Measurements from ENCODE around the gene CFTR. TPM values are rescaled to one million over a fixed set of nuclear protein-coding genes. Genes with fewer than 3 reads are reported as not detected.

CFTR gene
- total and polyA plus RNA-seq, 10 donors, result 0.02 to 0.27 (median 0.05) TPM; not detected in 6

DNA sequence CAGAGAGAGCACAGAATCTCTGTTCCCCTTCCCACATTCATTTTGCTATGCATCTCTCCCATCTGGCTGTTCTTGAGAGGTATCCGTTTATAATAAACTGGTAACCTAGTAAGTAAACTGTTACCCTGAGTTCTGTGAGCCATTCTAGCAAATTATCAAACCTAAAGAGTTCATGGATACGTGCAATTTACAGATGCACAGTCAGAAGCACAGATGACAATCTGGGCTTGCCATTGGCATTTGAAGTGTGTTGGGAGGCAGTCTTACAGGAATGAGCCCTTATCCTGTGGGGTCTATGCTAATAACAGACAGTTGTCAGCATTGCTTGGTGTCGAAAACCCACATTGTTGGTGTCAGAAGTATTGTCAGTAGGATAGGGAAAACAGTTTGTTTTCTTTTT, 151.8 kb downstream of the CFTR start:
- H3K4me3 ChIP-seq, result no peak overlapping the region
- no peaks in the 10 kb centered on the region for H3K9me3 ChIP-seq
- no peak for TF ChIP-seq POLR2AphosphoS5 (IDR thresholded peaks at IDR 0.05)
- no peak for TF ChIP-seq POLR2A (IDR thresholded peaks at IDR 0.05)
- TF ChIP-seq, protein P1, sequence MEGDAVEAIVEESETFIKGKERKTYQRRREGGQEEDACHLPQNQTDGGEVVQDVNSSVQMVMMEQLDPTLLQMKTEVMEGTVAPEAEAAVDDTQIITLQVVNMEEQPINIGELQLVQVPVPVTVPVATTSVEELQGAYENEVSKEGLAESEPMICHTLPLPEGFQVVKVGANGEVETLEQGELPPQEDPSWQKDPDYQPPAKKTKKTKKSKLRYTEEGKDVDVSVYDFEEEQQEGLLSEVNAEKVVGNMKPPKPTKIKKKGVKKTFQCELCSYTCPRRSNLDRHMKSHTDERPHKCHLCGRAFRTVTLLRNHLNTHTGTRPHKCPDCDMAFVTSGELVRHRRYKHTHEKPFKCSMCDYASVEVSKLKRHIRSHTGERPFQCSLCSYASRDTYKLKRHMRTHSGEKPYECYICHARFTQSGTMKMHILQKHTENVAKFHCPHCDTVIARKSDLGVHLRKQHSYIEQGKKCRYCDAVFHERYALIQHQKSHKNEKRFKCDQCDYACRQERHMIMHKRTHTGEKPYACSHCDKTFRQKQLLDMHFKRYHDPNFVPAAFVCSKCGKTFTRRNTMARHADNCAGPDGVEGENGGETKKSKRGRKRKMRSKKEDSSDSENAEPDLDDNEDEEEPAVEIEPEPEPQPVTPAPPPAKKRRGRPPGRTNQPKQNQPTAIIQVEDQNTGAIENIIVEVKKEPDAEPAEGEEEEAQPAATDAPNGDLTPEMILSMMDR (IDR thresholded peaks at IDR 0.05 in 8 of 11, conservative IDR thresholded peaks at IDR 0.05 in 3 of 11), result no peak
- intact Hi-C loops (cut with DNase I; ENCODE audit: low total_unique reads), result no loop called here
- no peak overlapping the region for H3K27ac ChIP-seq
- DNase-seq, result no peak
- 75 to 90% (median 87%) methylated on average over 3 of the region's 3 CpGs for WGBS, 5 donors
- no peaks in the 10 kb centered on the region for H3K36me3 ChIP-seq
- H3K4me1 ChIP-seq, result no peaks in the 10 kb centered on the region
- no peaks in the 10 kb centered on the region for H3K27me3 ChIP-seq (replicated peaks in 1 of 7)

DNA sequence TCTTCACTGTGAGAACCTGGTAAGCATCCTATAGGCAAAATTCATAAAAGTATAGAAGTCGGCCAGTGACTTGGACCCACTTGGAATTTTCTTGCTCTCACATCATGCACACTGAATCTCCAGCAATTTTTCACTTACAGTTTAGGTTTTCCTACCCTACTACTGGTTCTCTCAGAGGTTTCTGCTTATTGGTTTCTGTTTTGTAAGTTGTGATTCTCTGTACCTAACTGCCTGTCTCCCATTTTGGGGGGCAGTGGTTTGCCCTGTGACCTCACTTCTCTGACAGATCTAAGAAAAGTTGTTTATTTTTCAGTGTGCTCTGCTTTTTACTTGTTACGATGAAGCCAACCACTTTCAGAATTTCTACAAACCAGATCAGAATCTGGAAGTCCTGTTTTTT, 158.1 kb downstream of the CFTR start:
- Histone ChIP-seq H3K9me3 (no peaks in the 10 kb centered on the region), H3K4me3 (no peak overlapping the region), H3K27ac (no peak overlapping the region), H3K36me3 (no peaks in the 10 kb centered on the region), H3K4me1 (no peaks in the 10 kb centered on the region), H3K27me3 (replicated peaks in 1 of 7) (no peaks in the 10 kb centered on the region)
- 81 to 90% (median 84%) methylated on average over 2 of the region's 2 CpGs for WGBS, 5 donors
- intact Hi-C loops (cut with DNase I; ENCODE audit: low total_unique reads), result no loop called here
- DNase-seq, result no peak
- TF ChIP-seq, protein P1 (IDR thresholded peaks at IDR 0.05 in 8 of 11, conservative IDR thresholded peaks at IDR 0.05 in 3 of 11), result no peak
- TF ChIP-seq POLR2AphosphoS5 (IDR thresholded peaks at IDR 0.05) (no peak), POLR2A (IDR thresholded peaks at IDR 0.05) (no peak)

DNA sequence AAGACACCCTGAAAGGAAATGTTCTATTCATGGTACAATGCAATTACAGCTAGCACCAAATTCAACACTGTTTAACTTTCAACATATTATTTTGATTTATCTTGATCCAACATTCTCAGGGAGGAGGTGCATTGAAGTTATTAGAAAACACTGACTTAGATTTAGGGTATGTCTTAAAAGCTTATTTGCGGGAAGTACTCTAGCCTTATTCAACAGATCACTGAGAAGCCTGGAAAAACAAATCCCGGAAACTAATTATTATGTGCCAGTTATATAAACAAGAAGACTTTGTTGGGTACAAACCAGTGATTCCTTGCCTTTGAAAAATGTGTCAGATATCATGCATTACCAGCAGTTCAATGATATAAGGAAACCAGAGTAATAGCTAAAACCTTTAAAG, 160.1 kb downstream of the CFTR start:
- H3K9me3 ChIP-seq, result no peaks in the 10 kb centered on the region
- DNase-seq, result no peak
- no peaks in the 10 kb centered on the region for H3K36me3 ChIP-seq
- H3K27me3 ChIP-seq (replicated peaks in 1 of 7), result no peaks in the 10 kb centered on the region
- WGBS, 5 donors, result 73 to 90% (median 87%) methylated on average over 2 of the region's 2 CpGs
- no peaks in the 10 kb centered on the region for H3K4me1 ChIP-seq
- no peak overlapping the region for H3K4me3 ChIP-seq
- TF ChIP-seq POLR2A (IDR thresholded peaks at IDR 0.05) (no peak), POLR2AphosphoS5 (IDR thresholded peaks at IDR 0.05) (no peak)
- TF ChIP-seq, protein P1 (IDR thresholded peaks at IDR 0.05 in 8 of 11, conservative IDR thresholded peaks at IDR 0.05 in 3 of 11), result no peak
- intact Hi-C loops (cut with DNase I; ENCODE audit: low total_unique reads), result no loop called here
- H3K27ac ChIP-seq, result no peak overlapping the region

DNA sequence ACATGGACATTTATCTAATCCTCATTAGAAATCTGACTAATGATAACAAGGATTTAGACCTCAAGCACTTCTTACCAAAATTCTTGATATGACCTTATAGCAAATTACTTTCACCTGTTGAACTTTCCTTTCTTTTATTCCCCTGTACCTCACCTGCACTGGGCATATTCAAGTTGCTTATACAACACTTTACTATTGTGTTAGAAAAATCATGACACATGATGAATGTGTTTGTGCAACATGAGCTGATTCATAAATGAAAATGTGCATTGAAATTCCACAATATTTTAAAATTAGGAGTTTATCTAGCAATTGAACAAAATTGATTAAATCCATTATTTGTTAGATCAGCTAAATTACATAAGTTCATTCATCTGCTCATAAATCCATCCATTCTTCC, 160.6 kb downstream of the CFTR start:
- Histone ChIP-seq H3K4me1 (no peaks in the 10 kb centered on the region), H3K27me3 (replicated peaks in 1 of 7) (no peaks in the 10 kb centered on the region), H3K4me3 (no peak overlapping the region), H3K36me3 (no peaks in the 10 kb centered on the region), H3K9me3 (no peaks in the 10 kb centered on the region), H3K27ac (no peak overlapping the region)
- intact Hi-C loops (cut with DNase I; ENCODE audit: low total_unique reads), result no loop called here
- TF ChIP-seq POLR2AphosphoS5 (IDR thresholded peaks at IDR 0.05) (no peak), POLR2A (IDR thresholded peaks at IDR 0.05) (no peak)
- TF ChIP-seq, protein P1 (IDR thresholded peaks at IDR 0.05 in 8 of 11, conservative IDR thresholded peaks at IDR 0.05 in 3 of 11), result no peak
- no peak for DNase-seq
